CD14-positive monocyte (primary cell): ENCODE data around the gene C5AR2. TPM values are rescaled to one million over a fixed set of nuclear protein-coding genes. Genes with fewer than 3 reads are reported as not detected.

ENCODE experiments used
- DNase-seq, 3 donors: peaks; one replicate each; pipeline ENCODE4 v3.0.0-alpha.2; 2011 to 2022
- H2AFZ ChIP-seq: 2 replicates; pipeline ENCODE4 v1.6.0; 2012; ENCODE audit warnings: mild to moderate bottlenecking, low read depth, low read length, inconsistent platforms; ENCODE audit not compliant: insufficient read depth, poor library complexity, severe bottlenecking
- H3K27ac ChIP-seq, 2 donors: 1 replicate in 1 of 2; 2 replicates in 1 of 2; pipeline ENCODE4 v1.5.1; 2012 to 2013; ENCODE audit warnings: low read length in 2 of 2, control low read depth in 1 of 2, inconsistent platforms in 1 of 2, low read depth in 1 of 2, mild to moderate bottlenecking in 1 of 2
- H3K27me3 ChIP-seq, 2 donors: one replicate each; pipeline versions ENCODE4 v1.6.0 to v1.6.1; 2011 to 2013; ENCODE audit warnings: low read length in 2 of 2; ENCODE audit not compliant: control insufficient read depth in 2 of 2, insufficient read depth in 2 of 2
- H3K36me3 ChIP-seq, 2 donors: replicated peaks in 1 of 2; 1 replicate in 1 of 2; 2 replicates in 1 of 2; pipeline versions ENCODE4 v1.5.1 to v1.6.1; 2012 to 2013; ENCODE audit warnings: low read length in 2 of 2, control low read depth in 1 of 2, inconsistent platforms in 1 of 2, mild to moderate bottlenecking in 1 of 2; ENCODE audit not compliant: insufficient read depth in 2 of 2, control insufficient read depth in 1 of 2
- H3K4me1 ChIP-seq, 2 donors: 1 replicate in 1 of 2; 2 replicates in 1 of 2; pipeline versions ENCODE4 v1.5.1 to v1.6.1; 2012 to 2013; ENCODE audit warnings: low read length in 2 of 2, control low read depth in 1 of 2, inconsistent platforms in 1 of 2, mild to moderate bottlenecking in 1 of 2, moderate library complexity in 1 of 2; ENCODE audit not compliant: insufficient read depth in 2 of 2, control insufficient read depth in 1 of 2
- H3K4me2 ChIP-seq: replicated peaks from 2 replicates; pipeline ENCODE3; 2012; ENCODE audit warnings: low read length, moderate library complexity, mild to moderate bottlenecking; ENCODE audit not compliant: poor library complexity, severe bottlenecking; ENCODE audit errors: extremely low read depth
- H3K4me3 ChIP-seq, 3 experiments: fragments of 200-600 bp in 1 of 3; sonication (generic) in 1 of 3; replicated peaks in 1 of 3; 1 replicate in 2 of 3; 2 replicates in 1 of 3; pipeline ENCODE4 v1.5.1; 2011 to 2013; ENCODE audit warnings: low read length in 3 of 3, mild to moderate bottlenecking in 3 of 3, control low read depth in 2 of 3, low read depth in 2 of 3, inconsistent platforms in 1 of 3, moderate library complexity in 1 of 3
- H3K79me2 ChIP-seq: 2 replicates; pipeline ENCODE4 v1.6.0; 2012; ENCODE audit warnings: mild to moderate bottlenecking, control low read depth, inconsistent platforms, low read length, moderate library complexity; ENCODE audit not compliant: insufficient read depth
- H3K9ac ChIP-seq: 2 replicates; pipeline ENCODE4 v1.6.0; 2017; ENCODE audit warnings: low read length, mild to moderate bottlenecking; ENCODE audit not compliant: insufficient read depth, poor library complexity, severe bottlenecking
- H3K9me3 ChIP-seq, 2 donors: replicated peaks in 1 of 2; 1 replicate in 1 of 2; 2 replicates in 1 of 2; pipeline versions ENCODE4 v1.5.1 to v1.6.1; 2012 to 2013; ENCODE audit warnings: low read length in 2 of 2, control low read depth in 1 of 2; ENCODE audit not compliant: control insufficient read depth in 1 of 2, insufficient read depth in 1 of 2
- H4K20me1 ChIP-seq: 2 replicates; pipeline ENCODE4 v1.6.0; 2012; ENCODE audit warnings: mild to moderate bottlenecking, low read length, control low read depth, moderate library complexity; ENCODE audit not compliant: insufficient read depth
- H3K27ac Mint-ChIP-seq, 7 donors: one replicate each; pipeline ENCODE4 v1.8.0; 2020; ENCODE audit warnings: mild to moderate bottlenecking in 7 of 7, mixed read lengths in 7 of 7, moderate library complexity in 6 of 7, inconsistent platforms in 2 of 7
- H3K27me3 Mint-ChIP-seq, 3 donors: one replicate each; pipeline ENCODE4 v1.8.0; 2021 to 2022; ENCODE audit warnings: low read depth in 3 of 3, mild to moderate bottlenecking in 3 of 3, mixed read lengths in 3 of 3, moderate library complexity in 3 of 3, inconsistent platforms in 1 of 3
- H3K36me3 Mint-ChIP-seq, 2 donors: one replicate each; pipeline ENCODE4 v1.8.0; 2020; ENCODE audit warnings: mixed read lengths in 2 of 2, inconsistent platforms in 1 of 2, mild to moderate bottlenecking in 1 of 2
- H3K4me1 Mint-ChIP-seq: one replicate; pipeline ENCODE4 v1.8.0; 2020; ENCODE audit warnings: mild to moderate bottlenecking, mixed read lengths
- H3K4me3 Mint-ChIP-seq, 2 donors: one replicate each; pipeline ENCODE4 v1.8.0; 2020; ENCODE audit warnings: mild to moderate bottlenecking in 2 of 2, mixed read lengths in 2 of 2, moderate library complexity in 1 of 2
- H3K9me3 Mint-ChIP-seq, 7 donors: one replicate each; pipeline ENCODE4 v1.8.0; 2020 to 2022; ENCODE audit warnings: mixed read lengths in 7 of 7, mild to moderate bottlenecking in 6 of 7, moderate library complexity in 6 of 7, inconsistent platforms in 2 of 7
- CTCF ChIP-seq: fragments of 200-600 bp; IDR thresholded peaks from one replicate; pipeline ENCODE4 v1.8.0; 2022; ENCODE audit warnings: antibody characterized with exemption, mild to moderate bottlenecking
- WGBS: methylation state at CpG from one replicate; pipeline ENCODE4 v1.1.5; 2013; ENCODE audit warnings: missing lambda C conversion rate; ENCODE audit not compliant: insufficient coverage; 5-methylcytosine and 5-hydroxymethylcytosine counted together
- intact Hi-C, 2 donors: fragments of 100-400 bp; cut with micrococcal nuclease; formaldehyde crosslinking; loops; one replicate each; pipeline versions ENCODE4 v1.15.0 to v1.15.1; 2023
- polyA plus RNA-seq, 3 donors: library from polyadenylated mRNA; depleted of rRNA in 1 of 3; unstranded in 2 of 3; stranded (reverse) in 1 of 3; fragments of 300-500 nt in 2 of 3; fragments of >200 nt in 1 of 3; fragmentation: Illumina TruSeq in 2 of 3; gene quantifications; 1 replicate in 2 of 3; 2 replicates in 1 of 3; pipeline ENCODE4 v1.2.3, GENCODE V29; 2012 to 2021

C5AR2 gene
- polyA plus RNA-seq, 3 donors = 2.4 to 46.9 (median 4.3) TPM

- Mint-ChIP-seq H3K27me3 (peaks cover 1 to 4% (median 2%) of the 10 kb centered on the region in 3 donors), H3K4me3 (no peak overlapping the region), H3K4me1 (peaks cover 20% of the 10 kb centered on the region), H3K9me3 (peaks cover 0 to 1% (median 0%) of the 10 kb centered on the region in 7 donors), H3K36me3 (peaks cover 75 to 96% of the 10 kb centered on the region in 2 donors), H3K27ac (peak overlapping the region in 5 of 7 donors; percentile 67 to 85 (median 76))
- TF ChIP-seq CTCF = no peak
- H4K20me1 ChIP-seq = no peaks in the 10 kb centered on the region
- no peaks in the 10 kb centered on the region for H3K27me3 ChIP-seq
- peaks cover 19 to 30% of the 10 kb centered on the region in 2 donors for H3K4me1 ChIP-seq
- peak; percentile 61 to 81 (median 74) for DNase-seq
- no peak overlapping the region for H3K9ac ChIP-seq
- intact Hi-C loops = no loop called here
- H3K79me2 ChIP-seq = no peaks in the 10 kb centered on the region
- no peak overlapping the region for H3K4me2 ChIP-seq
- peaks cover 88 to 95% of the 10 kb centered on the region in 2 donors for H3K36me3 ChIP-seq
- 84% methylated on average over 16 of the region's 16 CpGs for WGBS
- peak overlapping the region; percentile 24 to 53 for H3K27ac ChIP-seq
- H2AFZ ChIP-seq = no peak overlapping the region
- H3K9me3 ChIP-seq = no peaks in the 10 kb centered on the region
- H3K4me3 ChIP-seq = no peak overlapping the region
Measured at GRCh38 chr19:47376589-47377144, 44.7 kb downstream of the C5AR2 start.

GRCh38 chr19:47377208-47377701 lies 45.3 kb downstream of the C5AR2 start:
- H3K27ac Mint-ChIP-seq = peak overlapping the region in 6 of 7 donors; percentile 11 to 73 (median 40)
- H3K4me2 ChIP-seq = no peak overlapping the region
- no peak overlapping the region for H3K9ac ChIP-seq
- H2AFZ ChIP-seq = no peak overlapping the region
- H3K4me1 ChIP-seq = peaks cover 21 to 31% of the 10 kb centered on the region in 2 donors
- H3K27ac ChIP-seq = peak overlapping the region in 1 of 2 donors; percentile 11
- peaks cover 0 to 2% (median 0%) of the 10 kb centered on the region in 7 donors for H3K9me3 Mint-ChIP-seq
- H3K9me3 ChIP-seq = no peaks in the 10 kb centered on the region
- H4K20me1 ChIP-seq = no peaks in the 10 kb centered on the region
- WGBS = 95% methylated on average over 16 of the region's 16 CpGs
- H3K27me3 Mint-ChIP-seq = peaks cover 1 to 4% (median 2%) of the 10 kb centered on the region in 3 donors
- no peak overlapping the region for H3K4me3 Mint-ChIP-seq
- H3K36me3 Mint-ChIP-seq = peaks cover 76 to 96% of the 10 kb centered on the region in 2 donors
- TF ChIP-seq CTCF = no peak
- H3K4me1 Mint-ChIP-seq = peaks cover 22% of the 10 kb centered on the region
- no peak for DNase-seq
- no peaks in the 10 kb centered on the region for H3K79me2 ChIP-seq
- no peak overlapping the region for H3K4me3 ChIP-seq
- peaks cover 89 to 94% of the 10 kb centered on the region in 2 donors for H3K36me3 ChIP-seq
- intact Hi-C loops = no loop called here
- no peaks in the 10 kb centered on the region for H3K27me3 ChIP-seq
